ENCODE measurements around the gene MIAT.

Gene MIAT

DNA sequence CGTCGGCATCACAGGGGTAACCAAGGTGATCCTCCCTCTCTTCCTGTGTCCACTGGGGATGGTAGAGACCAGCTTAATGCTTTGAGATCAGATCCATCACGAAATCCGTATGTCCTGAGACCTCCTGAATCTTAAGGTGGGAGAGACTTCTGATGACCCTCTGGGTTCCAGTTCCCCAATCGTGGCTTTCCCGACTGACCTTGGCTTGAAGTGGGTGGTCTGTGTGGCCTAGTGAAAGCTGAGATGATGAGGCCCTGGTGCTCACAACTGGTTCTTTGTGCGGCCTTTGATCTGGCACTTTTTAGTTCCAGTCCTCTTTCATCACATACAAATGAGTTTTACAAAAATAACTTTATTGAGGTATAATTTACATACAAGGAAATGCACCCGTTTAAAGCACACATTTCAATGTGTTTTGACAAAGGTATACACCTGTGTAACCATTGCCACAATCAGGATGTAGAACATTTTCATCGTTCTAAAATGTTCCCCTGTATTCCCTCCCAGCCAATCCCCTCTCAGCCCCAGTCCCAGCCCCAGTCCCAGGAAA is 6.1 kb downstream of the MIAT start:
- no peaks in the 10 kb centered on the region for H3K27me3 ChIP-seq (ENCODE audit: insufficient read depth, low read depth, severe bottlenecking)
- H3K9me3 ChIP-seq (ENCODE audit: severe bottlenecking): no peaks in the 10 kb centered on the region
- H3K4me3 ChIP-seq (ENCODE audit: low read depth, low read length): no peak overlapping the region
- H3K27ac ChIP-seq: no peak overlapping the region
- no peaks in the 10 kb centered on the region for H3K36me3 ChIP-seq
- TF ChIP-seq, protein P1, sequence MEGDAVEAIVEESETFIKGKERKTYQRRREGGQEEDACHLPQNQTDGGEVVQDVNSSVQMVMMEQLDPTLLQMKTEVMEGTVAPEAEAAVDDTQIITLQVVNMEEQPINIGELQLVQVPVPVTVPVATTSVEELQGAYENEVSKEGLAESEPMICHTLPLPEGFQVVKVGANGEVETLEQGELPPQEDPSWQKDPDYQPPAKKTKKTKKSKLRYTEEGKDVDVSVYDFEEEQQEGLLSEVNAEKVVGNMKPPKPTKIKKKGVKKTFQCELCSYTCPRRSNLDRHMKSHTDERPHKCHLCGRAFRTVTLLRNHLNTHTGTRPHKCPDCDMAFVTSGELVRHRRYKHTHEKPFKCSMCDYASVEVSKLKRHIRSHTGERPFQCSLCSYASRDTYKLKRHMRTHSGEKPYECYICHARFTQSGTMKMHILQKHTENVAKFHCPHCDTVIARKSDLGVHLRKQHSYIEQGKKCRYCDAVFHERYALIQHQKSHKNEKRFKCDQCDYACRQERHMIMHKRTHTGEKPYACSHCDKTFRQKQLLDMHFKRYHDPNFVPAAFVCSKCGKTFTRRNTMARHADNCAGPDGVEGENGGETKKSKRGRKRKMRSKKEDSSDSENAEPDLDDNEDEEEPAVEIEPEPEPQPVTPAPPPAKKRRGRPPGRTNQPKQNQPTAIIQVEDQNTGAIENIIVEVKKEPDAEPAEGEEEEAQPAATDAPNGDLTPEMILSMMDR (IDR thresholded peaks at IDR 0.05; ENCODE audit: low read depth, low read length): no peak
- DNase-seq: no peak

GRCh38 chr22:26665813-26666231 is 8.4 kb downstream of the MIAT start:
- Histone ChIP-seq H3K4me3 (ENCODE audit: low read depth, low read length) (no peak overlapping the region), H3K36me3 (no peaks in the 10 kb centered on the region), H3K9me3 (ENCODE audit: severe bottlenecking) (no peaks in the 10 kb centered on the region), H3K27me3 (ENCODE audit: insufficient read depth, low read depth, severe bottlenecking) (no peaks in the 10 kb centered on the region), H3K27ac (no peak overlapping the region; the same call in 1 of the 2 replicates)
- DNase-seq: no peak
- TF ChIP-seq, protein P1 (IDR thresholded peaks at IDR 0.05; ENCODE audit: low read depth, low read length): no peak

GRCh38 chr22:26667140-26667539 is 9.8 kb downstream of the MIAT start:
- DNase-seq: no peak
- TF ChIP-seq, protein P1 (IDR thresholded peaks at IDR 0.05; ENCODE audit: low read depth, low read length): no peak
- H3K36me3 ChIP-seq: no peaks in the 10 kb centered on the region

DNA sequence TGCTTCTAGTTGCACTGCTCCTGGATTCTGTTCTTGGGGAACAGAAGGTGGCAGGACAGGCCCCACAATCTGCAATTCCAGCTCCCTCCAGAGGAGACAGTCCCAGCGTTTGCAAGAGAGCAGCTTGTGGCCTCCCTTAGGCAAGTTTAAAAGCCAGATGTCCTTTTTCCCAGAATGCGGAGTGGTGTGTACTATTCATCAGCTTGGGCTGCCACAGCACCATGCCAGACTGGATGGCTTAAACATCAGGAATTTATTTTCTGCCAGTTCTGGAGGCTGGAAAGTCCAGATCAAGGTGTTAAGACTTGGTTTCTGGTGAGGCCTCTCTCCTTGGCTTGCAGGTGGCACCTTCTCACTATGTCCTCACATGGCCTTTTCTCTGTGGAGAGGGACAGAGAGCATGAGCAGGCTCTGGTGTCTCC is 11.7 kb downstream of the MIAT start:
- peak; percentile 92 for DNase-seq
- TF ChIP-seq, protein P1 (IDR thresholded peaks at IDR 0.05; ENCODE audit: low read depth, low read length): peak; percentile 72
- Histone ChIP-seq H3K4me3 (ENCODE audit: low read depth, low read length) (no peak overlapping the region), H3K27me3 (ENCODE audit: insufficient read depth, low read depth, severe bottlenecking) (no peaks in the 10 kb centered on the region), H3K9me3 (ENCODE audit: severe bottlenecking) (no peaks in the 10 kb centered on the region), H3K36me3 (no peaks in the 10 kb centered on the region), H3K27ac (peak overlapping the region; percentile 72)

More at GRCh38 chr22:26667140-26667539, 9.8 kb downstream of the MIAT start:
- H3K9me3 ChIP-seq (ENCODE audit: severe bottlenecking): no peaks in the 10 kb centered on the region
- no peak overlapping the region for H3K27ac ChIP-seq
- no peaks in the 10 kb centered on the region for H3K27me3 ChIP-seq (ENCODE audit: insufficient read depth, low read depth, severe bottlenecking)
- no peak overlapping the region for H3K4me3 ChIP-seq (ENCODE audit: low read depth, low read length)

- Histone ChIP-seq H3K36me3 (no peaks in the 10 kb centered on the region), H3K4me3 (ENCODE audit: low read depth, low read length) (no peak overlapping the region), H3K27ac (no peak overlapping the region), H3K9me3 (ENCODE audit: severe bottlenecking) (no peaks in the 10 kb centered on the region), H3K27me3 (ENCODE audit: insufficient read depth, low read depth, severe bottlenecking) (no peaks in the 10 kb centered on the region)
- TF ChIP-seq, protein P1 (IDR thresholded peaks at IDR 0.05; ENCODE audit: low read depth, low read length): no peak
- no peak for DNase-seq
These were observed 13.1 kb downstream of the MIAT start for GRCh38 chr22:26670459-26670858.

All from WERI-Rb-1 (cell line).